ENCODE results near the gene C20orf202.

C20orf202 gene

GRCh38 chr20:1225783-1226654 lies 22.8 kb downstream of the C20orf202 start, which contains the start of gene RAD21L1:
RAD21L1 (plus strand) TSS chr20:1226044; CDS start chr20:1228454, 2,410 bp downstream.
- H3K4me3 ChIP-seq = peak within 1 kb of the TSS; percentile 76
- DNase-seq (ENCODE audit: low spot score) = no peak
- H3K27ac ChIP-seq = peak within 1 kb of the TSS in 1 of 2 donors; percentile 37
- TF ChIP-seq, protein P1, sequence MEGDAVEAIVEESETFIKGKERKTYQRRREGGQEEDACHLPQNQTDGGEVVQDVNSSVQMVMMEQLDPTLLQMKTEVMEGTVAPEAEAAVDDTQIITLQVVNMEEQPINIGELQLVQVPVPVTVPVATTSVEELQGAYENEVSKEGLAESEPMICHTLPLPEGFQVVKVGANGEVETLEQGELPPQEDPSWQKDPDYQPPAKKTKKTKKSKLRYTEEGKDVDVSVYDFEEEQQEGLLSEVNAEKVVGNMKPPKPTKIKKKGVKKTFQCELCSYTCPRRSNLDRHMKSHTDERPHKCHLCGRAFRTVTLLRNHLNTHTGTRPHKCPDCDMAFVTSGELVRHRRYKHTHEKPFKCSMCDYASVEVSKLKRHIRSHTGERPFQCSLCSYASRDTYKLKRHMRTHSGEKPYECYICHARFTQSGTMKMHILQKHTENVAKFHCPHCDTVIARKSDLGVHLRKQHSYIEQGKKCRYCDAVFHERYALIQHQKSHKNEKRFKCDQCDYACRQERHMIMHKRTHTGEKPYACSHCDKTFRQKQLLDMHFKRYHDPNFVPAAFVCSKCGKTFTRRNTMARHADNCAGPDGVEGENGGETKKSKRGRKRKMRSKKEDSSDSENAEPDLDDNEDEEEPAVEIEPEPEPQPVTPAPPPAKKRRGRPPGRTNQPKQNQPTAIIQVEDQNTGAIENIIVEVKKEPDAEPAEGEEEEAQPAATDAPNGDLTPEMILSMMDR (IDR thresholded peaks at IDR 0.05) = no peak

DNA sequence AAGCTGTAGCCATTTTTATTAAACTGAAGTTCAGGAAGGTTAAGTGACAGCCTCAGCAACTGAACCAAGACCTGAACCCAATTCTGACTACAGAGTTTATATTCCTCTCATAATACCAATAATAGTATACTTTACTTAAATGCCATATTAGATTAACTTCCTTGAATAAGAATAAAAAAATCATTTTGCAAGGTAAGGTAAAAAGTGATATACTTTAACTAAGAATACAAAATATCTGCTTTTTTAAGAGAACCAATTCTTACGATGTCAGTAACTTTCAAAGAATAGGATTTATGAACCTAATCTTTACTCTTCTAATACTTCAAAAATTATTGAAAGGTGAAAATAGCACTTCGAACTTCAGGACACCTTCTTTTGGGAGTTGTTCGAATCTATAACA lies 26.3 kb downstream of the C20orf202 start:
- Histone ChIP-seq H3K27ac (no peak overlapping the region), H3K4me3 (no peak overlapping the region)
- no peak for DNase-seq (ENCODE audit: low spot score)
- TF ChIP-seq, protein P1 (IDR thresholded peaks at IDR 0.05) = no peak

DNA sequence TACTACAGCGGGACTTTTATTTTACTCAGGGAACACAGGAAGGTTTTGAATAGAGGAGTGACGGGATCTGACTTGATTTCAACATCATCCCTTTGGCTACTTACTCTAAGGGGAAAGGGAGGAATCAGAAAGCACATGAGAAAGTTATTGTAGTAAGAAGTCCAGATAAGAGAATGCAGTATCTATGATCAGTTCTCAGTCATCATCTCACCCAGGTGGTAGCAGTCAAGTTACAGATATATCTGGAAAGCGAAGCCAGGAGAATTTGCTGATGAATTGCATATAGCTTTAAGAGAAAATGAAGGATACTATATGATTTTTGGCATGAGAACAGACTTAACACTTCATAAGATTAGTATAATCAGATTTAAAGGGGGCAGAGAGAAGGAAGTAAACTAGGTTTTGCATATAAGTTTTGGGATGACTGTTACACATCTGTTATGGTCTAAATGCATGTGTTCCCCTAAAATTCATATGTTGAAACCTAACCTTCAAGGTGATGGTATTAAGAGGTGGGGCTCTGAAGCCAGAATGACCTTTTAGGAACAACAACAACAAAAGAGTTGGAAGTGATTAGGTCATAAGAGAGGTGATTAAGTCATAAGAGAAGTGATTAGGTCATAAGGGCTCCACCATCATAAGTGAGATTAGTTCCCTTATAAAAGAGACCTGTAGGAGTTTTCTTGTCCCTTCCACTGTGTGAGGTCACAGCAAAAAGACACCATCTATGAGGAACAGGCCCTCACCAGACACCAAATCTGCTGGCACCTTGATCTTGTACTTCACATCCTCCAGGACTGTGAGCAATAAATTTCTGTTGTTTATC lies 29.2 kb downstream of the C20orf202 start:
- DNase-seq (ENCODE audit: low spot score) = no peak
- TF ChIP-seq, protein P1 (IDR thresholded peaks at IDR 0.05) = no peak
- Histone ChIP-seq H3K27ac (no peak overlapping the region), H3K4me3 (no peak overlapping the region)

DNA sequence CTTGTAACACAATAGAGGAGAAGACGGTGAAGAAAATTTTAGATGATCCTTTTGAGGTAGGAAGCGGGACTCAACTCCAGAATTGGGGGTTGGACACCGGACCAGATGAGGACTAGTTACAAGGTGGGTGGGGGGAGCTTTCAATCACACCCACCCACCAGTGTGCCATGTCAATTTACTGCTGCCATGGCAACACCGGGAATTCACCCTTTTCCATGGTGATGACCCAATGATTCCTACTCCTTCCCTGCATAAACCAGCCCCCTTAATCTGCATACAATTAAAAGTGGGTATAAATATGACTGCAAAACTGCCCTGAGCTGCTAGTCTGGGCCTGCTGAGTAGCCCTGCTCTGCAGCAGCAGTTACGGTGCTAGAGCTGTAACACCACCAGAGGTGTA lies 37.3 kb downstream of the C20orf202 start:
- no peak for DNase-seq (ENCODE audit: low spot score)
- H3K4me3 ChIP-seq = no peak overlapping the region
- TF ChIP-seq, protein P1 (IDR thresholded peaks at IDR 0.05) = no peak
- H3K27ac ChIP-seq = no peak overlapping the region

DNA sequence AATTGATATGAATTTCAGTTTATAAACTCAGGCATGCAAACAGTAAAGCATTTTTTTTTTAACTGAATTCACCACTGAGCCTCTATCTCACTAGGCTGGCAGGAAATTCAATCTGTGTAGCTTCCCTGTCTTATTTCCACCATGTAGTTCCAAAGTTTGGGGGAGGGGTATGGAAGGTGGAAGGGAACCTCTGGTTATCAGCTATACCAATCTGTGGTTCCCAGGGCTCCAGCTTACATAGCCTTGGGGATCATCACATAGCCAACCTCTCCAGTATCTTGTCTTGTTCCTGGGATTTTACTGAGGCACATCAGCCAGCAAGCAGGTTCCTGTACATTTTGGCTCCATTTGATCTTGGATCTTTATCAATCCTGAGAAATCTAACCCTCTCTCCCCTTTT lies 38.2 kb downstream of the C20orf202 start:
- TF ChIP-seq, protein P1 (IDR thresholded peaks at IDR 0.05) = no peak
- no peak overlapping the region for H3K27ac ChIP-seq
- DNase-seq (ENCODE audit: low spot score) = no peak
- no peak overlapping the region for H3K4me3 ChIP-seq

- H3K27ac ChIP-seq = no peak overlapping the region
These were observed 38.8 kb downstream of the C20orf202 start for GRCh38 chr20:1242099-1242498.

More at GRCh38 chr20:1242099-1242498, 38.8 kb downstream of the C20orf202 start:
- no peak overlapping the region for H3K4me3 ChIP-seq
- TF ChIP-seq, protein P1 (IDR thresholded peaks at IDR 0.05) = no peak
- DNase-seq (ENCODE audit: low spot score) = no peak

All from coronary artery (tissue), 2 donors.